HG03520 (cell line): ENCODE data around the gene MANF.
"Not testable (repeated sequence)": the region's sequence is repeated elsewhere in the genome, so short reads cannot be mapped to it uniquely, and the experiment has no call there.

Source experiments
- ATAC-seq: cut with Tn5 transposase; IDR thresholded peaks from one replicate; pipeline ENCODE4 v1.9.1; 2021; ENCODE audit warnings: mild to moderate bottlenecking, moderate library complexity; ENCODE audit not compliant: unreplicated experiment

The MANF gene

DNA sequence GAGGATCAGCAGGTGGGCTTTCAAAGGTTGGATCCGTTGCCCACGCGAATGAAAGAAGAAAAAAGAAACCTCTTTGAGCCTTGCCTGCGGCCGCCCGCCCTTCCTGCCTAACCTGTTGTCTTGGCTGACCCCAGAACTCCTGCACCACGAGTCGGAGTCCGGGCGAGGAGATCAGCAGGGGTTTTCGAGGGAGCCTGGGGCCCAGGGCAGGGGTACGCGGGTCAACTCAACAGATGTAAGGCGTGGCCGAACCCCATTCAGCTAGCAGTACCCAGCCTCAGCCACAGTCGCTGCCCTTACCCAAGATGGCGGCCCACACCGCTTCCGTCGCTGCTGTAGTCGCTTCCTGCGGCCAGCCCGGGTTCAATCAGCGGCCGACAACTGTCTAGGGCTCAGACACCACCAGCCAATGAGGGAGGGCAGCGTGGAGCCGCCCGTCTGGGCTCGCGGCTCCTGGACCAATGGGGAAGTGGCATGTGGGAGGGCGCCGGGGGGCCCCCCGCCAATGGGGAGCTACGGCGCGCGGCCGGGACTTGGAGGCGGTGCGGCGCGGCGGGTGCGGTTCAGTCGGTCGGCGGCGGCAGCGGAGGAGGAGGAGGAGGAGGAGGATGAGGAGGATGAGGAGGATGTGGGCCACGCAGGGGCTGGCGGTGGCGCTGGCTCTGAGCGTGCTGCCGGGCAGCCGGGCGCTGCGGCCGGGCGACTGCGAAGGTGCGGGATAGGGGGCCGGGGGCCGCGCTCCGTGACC is at the start of gene MANF:
MANF (plus strand) TSS at position 566 of the 748 bp plus-strand sequence; CDS start at position 618, 52 bp downstream.
- ATAC-seq: peak; percentile 94

DNA sequence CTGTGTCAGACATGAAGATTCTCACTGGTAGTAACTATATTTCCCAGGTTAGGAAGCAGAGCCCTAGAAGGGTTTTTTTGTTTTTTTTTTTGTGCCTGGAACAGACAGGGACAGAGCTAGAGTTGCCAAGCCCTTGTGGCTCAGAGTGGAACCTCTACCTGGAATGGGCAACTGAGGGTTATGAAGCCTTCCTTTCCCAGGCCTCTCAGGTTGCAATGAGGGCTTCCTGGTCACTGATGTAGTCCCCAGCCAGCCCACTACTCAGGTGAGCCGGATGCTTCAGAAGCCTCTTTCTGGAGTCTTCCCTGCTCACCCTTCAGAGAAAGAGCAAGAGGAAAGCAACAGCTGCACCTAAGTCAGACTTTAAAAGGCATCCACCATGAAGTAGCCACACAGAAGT is 48.8 kb upstream of the MANF start:
- no peak for ATAC-seq

DNA sequence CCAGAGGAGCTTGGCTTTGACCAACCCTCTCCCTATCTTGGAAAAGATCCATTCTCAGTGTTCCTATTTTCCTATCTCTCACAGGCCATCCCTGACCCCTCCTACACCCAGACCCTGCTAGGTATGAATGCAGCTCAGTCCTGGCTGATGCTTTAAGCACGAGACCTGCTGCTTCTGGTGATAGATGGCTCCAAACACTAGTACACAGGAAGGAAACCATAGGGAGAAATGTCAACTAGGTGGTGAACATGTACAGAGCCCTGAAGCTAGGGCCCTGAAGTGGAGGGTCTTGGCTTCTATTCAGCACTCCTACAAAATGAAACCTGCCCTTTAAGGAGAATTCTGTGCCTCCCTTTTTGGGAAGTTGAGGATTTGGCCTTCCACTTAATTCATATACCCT is 47.4 kb upstream of the MANF start:
- ATAC-seq: no peak

DNA sequence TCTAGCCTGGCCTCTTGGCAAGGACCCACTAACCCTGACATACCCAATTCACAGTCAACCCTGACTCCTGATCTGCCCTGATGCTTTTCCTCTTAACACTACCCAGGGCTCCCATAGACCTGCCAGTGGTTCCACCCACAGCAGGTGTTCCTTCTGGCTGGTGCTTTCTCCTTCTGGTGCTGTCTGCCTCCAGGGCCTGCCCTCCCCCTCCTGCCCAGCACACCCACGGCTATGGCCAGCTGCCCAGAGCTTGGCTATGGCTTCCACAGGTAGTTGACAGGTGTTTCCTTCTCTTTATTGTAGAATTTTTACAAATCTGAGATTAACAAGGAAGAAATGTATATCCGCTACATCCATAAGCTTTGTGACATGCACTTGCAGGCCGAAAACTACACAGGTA is 46.5 kb upstream of the MANF start:
- no peak for ATAC-seq

DNA sequence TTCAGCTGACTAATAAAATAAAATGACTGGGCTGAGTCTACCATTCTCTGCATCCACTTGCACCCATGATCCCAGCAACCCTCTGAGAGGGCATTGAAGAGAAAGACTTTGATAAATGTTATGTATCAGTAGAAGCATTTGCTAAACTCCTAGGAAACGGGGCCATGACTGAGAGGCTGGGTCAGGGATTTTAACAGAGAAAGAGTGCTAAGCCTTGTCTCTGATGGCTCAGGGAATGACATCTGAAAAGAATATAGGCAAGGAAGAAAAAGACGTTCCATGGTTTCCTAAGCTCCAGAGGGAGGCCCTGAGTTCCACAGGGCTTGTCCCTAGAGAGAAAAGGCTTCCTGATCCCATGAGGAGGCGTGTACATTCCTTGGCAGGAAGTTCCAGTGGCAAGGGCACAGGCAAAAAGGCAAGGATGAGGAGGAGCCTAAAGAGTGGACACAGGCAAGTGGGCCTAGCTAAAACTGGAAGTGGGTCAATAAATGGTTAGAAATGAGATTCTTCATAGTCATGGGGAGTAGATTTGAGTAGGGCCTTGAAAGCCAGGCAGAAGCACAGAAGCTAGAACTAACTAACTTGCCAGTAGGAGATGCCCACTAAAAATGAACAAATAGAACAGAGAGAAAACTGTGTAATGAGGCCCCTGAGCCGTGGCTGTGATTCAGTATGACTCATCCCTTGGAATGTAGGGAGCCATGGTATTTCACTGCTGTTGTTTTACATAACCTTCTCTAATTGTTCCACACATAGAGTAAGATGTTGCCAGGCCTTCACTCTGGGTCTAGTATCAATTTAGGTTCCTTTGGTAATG is 44.9 kb upstream of the MANF start:
- no peak for ATAC-seq

DNA sequence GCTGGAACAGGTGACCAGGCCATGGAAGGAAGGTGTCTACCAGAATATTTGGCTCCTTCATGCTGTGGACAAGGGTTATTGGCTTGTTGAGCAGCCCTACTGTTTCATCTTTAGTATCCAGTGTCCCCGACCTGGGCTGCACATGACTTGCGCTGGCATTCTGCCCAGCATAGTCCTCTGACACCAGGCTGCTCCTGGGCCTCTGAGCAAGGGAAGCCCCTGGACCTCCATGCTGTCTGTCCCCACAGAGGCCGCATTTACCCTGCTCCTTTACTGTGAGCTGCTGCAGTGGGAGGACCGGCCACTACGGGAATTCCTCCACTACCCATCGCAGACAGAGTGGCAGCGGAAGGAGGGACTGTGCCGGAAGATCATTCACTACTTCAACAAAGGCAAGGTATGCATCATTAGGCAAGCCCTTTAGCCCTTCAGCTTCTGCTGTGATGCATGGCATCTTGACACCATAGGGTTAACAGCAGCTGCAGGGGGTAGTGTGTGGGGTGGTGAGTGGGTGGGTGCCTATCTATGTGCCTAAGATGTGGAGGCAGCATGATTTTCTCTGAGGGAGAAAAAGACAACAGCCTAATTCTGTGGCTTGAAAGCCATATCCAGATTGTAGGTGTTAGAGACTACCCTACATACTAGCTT is 44.0 kb upstream of the MANF start:
- ATAC-seq: no peak

DNA sequence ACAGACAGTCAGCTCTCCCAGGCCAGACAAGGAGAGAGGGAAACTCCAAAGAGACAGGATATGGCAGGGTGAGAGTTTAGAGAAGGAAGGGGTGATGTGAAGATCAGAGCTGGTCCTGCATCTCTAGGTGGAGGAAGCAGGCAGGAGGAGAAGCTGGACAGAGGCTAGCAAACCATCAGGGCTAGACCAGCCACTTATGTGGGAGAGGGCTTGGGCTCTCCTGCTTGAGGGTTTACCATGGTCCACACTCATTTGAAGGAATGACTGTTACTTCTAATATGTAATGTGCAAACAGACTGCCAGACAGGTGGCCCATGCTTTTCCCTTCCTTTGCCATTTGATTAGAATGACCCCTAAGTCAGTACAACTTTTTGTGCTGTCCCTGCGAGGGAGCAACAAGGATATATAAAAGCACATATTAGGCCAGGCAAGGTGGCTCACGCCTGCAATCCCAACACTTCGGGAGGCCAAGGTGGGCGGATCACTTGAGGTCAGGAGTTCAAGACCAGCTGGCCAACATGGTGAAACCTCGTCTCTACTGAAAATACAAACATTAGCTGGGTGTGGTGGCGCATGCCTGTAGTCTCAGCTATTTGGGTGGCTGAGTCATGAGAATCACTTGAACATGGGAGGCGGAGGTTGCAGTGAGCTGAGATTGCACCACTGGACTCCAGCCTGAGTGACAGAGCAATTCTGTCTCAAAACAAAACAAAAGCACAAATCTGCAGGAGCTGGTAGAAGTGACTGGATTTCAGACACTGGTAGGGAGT is 41.0 kb upstream of the MANF start:
- ATAC-seq: no peak

DNA sequence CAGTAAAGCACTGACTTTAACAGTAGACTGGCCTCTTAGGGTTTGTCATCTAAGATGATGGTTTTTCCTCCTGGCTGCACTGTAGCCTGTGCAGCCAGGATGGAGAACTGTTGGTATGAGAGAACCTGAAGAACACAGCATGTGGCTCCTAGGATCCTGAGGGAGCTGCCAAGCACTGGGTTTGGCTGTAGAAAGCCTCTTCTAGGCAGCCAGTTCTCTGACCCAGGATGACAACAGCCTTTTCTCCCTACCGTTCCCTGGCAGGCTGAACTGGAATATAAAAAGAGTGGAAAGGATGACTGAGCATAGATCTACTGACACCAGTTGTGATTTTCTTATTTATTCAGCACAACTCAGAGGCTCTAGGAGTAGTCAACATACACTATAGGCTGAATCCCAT is 34.3 kb upstream of the MANF start:
- ATAC-seq: no peak

DNA sequence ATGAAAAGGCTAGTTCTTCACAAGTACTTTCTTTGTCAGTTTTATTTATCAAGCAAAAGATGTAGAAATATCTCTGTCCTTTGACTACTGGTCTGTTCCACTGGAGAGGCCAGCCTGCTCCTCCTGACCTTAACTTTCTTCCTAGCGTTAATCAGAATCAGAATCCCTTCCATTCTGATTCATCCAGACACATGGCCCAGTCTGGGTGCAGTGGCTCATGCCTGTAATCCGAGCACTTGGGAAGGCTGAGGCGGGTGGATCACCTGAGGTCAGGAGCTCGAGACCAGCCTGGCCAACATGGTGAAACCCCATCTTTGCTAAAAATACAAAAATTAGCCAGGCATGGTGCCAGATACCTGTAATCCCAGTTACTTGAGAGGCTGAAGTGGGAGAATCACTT is 32.0 kb upstream of the MANF start:
- no peak for ATAC-seq

DNA sequence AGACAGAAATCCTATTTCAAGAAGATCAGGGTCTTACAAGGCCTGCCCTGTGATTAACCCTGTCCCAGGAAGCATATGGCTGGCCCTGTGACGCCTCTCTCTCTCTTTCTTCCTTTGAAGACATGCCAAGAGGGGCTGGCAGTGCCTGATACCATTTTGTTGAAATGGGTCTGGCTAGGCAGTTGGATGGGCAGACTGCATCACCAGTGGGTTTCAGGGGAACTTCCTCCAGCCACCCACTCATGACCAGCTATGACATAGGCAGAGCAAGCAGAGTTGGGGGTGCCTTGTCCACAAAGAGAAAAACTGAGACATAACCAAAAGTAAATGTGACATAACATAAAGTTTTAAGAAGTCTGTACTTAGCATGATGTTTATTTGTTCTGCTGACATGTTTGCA is 31.4 kb upstream of the MANF start:
- ATAC-seq: no peak

DNA sequence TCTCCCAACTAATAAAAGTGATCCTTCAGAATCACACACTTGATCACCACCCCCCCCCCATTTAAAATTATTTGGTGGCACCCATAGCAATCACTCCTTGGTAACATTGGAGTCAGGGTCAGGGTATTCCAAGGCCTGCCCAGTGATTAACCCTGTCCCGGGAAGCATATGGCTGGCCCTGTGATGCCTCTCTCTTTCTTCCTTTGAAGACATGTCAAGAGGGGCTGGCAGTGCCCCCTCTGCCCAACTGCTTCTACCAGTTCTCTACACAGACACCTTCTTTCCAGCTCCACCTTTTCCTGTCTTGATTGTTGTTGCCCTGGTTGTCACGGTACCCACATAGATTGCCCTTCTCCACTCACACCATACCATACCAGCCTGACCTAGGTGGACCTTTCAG is 30.9 kb upstream of the MANF start:
- ATAC-seq: no peak

DNA sequence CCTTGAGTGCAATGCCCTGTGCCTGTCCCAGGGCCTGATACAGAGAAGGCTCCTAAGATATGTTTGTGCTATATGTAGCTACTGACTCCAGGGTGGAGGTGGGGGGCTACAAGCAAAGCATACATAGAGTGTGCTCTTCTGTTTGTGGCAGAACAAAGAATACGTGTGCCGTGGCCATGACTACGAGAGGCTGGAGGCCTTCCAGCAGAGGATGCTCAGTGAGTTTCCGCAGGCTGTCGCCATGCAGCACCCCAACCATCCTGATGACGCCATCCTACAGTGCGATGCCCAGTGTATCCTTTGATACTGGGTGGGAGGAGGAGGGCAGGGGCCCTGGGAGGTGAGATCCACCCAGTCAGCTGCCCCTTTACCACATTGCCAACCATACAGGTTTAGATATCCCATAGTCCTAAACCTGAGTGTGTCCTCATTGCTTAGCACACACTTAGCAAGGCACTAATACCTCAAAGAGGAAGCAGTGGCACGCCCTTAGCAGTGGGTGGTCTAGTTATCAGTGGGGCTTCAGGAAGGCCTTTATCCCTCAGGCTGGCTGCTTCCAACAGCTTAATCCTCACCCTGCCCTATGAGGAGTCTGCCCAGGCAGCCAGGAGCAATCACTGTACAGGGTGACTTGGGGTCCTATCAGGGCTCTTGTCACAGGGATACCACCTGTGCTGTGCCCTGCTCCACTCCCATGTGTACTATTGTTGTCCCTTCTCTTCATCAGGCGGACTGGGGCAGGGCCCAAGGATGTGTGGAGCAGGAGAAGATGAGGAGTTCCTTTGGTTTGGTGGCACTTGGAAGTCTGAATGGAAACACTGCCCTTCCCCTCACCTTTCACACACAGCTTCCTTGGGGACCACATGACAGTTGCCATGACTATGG is 30.1 kb upstream of the MANF start:
- no peak for ATAC-seq

DNA sequence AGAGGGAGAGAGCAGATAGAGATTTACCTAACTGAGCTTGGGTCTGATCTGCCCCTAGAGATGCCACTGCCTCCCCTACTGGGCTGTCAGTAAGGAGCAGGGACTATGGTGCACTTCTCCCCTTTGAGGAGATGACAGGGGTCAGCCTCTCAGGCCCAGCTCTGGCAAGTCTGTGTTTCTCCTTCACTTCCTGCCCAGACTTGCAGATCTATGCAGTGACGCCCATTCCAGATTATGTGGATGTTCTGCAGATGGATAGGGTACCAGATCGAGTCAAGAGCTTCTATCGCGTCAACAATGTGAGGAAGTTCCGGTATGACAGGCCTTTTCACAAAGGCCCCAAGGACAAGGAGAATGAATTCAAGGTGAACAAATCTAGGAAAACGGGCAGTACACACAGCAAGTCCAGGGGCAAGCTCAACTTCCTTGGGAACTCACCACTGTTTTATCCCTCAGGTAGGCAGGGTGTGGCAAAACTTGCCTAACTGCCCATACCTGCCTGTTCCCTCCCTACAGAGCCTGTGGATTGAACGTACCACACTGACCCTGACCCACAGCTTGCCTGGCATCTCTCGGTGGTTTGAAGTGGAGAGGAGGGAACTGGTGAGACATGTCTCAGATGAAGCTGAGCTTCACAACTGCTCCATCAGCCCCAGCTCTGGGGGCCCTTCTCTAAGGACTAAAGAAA is 29.1 kb upstream of the MANF start:
- no peak for ATAC-seq

DNA sequence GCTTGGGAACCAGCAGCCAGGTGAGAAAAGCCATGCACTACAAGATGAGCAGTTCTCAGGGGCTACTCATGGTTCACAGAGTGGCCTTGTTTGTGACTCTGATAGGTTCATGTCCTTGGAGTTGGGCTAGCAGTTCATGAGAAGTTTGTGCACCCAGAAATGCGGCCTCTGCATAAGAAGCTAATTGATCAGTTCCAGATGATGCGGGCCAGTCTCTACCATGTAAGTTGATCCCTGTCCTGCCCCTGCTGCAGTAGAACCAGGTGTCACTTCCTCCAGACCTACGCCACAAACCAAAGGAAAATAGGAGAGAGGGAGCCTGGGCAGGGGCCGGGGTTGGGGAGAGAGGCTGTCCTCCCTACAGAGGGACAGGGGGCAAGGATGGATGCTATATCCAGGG is 27.2 kb upstream of the MANF start:
- ATAC-seq: no peak

DNA sequence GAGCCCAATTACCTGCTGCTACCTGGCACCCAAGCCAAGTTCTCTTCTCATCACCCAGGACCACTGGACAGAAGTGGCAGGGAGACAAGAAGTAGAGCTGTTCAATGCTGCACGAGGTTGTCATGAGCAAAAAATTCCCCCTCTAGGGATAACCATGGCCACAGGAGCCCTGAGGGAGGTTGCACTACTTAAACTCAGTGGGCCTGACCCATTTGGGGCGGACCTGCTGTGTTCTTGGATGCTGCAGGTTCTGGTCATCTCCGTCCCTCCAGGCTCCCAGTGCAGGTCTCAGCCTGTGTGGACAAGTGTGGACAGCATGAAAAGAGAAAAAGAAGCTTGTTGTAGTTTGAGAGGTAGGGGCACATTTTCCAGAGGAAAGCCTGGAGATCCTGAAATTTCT is 26.1 kb upstream of the MANF start:
- ATAC-seq: no peak

DNA sequence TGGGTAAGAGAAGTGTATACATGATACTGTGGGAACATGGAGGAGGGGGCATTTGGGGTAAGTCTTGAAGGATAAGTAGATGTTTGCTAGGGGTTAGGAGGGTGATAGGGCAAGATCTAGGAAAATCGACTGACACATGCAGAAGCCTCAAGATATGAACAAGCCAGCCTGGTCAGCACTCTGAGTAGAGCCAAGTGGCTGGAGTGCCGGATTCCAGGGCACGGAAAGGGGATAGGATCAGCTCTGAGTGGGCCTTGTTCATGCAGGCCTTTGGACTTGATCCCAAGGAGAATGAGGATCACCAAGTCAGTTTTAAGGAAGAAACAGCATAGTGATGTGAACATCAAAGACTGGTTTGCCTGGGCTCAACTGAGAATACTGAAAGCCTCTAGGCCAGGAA is 24.3 kb upstream of the MANF start:
- ATAC-seq: no peak

DNA sequence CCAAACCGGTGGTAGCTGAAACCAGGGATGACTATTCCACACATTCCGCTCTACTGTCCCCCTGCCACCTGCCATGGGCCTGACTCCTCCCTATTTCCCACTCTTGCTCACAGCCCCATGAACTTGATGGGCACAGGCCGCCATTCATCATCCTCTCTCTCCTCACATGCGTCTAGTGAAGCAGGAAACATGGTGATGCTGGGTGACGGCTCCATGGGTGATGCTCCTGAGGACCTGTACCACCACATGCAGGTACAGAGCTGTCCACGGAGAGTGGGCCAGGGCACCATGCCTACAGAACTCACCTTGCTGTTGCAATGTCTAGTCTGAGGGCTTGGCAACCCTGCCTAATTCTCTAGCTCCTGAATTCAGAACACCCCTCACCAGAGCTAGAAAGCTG is 23.3 kb upstream of the MANF start:
- ATAC-seq: no peak

DNA sequence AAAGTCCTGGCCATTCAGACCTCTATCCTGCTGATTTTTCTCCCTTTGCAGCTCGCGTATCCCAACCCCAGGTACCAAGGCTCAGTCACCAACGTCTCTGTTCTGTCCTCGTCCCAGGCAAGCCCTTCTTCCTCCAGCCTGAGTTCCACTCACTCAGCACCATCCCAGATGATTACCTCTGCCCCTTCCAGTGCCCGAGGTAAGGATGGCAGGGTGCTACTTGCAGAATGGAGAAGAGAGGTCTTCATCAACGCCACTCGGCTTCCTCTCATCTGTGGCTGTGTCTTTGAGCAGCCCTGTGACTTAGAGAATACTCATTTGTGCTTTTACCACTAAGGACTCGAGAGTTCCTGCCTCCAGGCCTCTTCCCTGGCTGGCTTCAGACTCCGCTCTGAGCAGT is 22.6 kb upstream of the MANF start:
- ATAC-seq: no peak

DNA sequence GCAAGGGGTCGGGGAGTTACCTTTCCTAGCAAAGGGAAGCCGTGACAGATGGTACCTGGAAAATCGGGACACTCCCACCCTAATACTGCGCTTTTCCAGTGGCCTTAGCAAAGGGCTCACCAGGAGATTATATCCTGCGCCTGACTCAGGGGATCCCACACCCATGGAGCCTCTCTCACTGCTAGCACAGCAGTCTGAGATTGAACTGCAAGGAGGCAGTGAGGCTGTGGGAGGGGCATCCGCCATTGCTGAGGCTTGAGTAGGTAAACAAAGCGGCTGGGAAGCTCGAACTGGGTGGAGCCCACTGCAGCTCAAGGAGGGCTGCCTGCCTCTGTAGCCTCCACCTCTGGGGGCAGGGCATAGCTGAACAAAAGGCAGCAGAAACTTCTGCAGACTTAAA is 16.8 kb upstream of the MANF start:
- ATAC-seq: not testable (repeated sequence)
